Mucosa of rectum (tissue), 2 donors: ENCODE measurements around the gene CRYBB2.
"Not testable (repeated sequence)": the region's sequence is repeated elsewhere in the genome, so short reads cannot be mapped to it uniquely, and the experiment has no call there.

Experiments
- H3K27ac ChIP-seq, 2 donors: one replicate each; pipeline ENCODE4 v1.7.0; 2013; ENCODE audit warnings: inconsistent platforms in 2 of 2, low read depth in 2 of 2, low read length in 2 of 2
- H3K27me3 ChIP-seq, 2 donors: one replicate each; pipeline ENCODE4 v1.7.0; 2013; ENCODE audit warnings: low read length in 2 of 2; ENCODE audit not compliant: control insufficient read depth in 2 of 2, insufficient read depth in 2 of 2
- H3K36me3 ChIP-seq, 2 donors: one replicate each; pipeline ENCODE4 v1.7.0; 2013; ENCODE audit warnings: low read length in 2 of 2; ENCODE audit not compliant: control insufficient read depth in 2 of 2, insufficient read depth in 2 of 2
- H3K4me1 ChIP-seq, 2 donors: one replicate each; pipeline ENCODE4 v1.7.0; 2013; ENCODE audit warnings: low read length in 2 of 2, mild to moderate bottlenecking in 1 of 2; ENCODE audit not compliant: control insufficient read depth in 2 of 2, insufficient read depth in 2 of 2
- H3K4me3 ChIP-seq, 2 donors: one replicate each; pipeline ENCODE4 v1.7.0; 2013; ENCODE audit warnings: low read length in 2 of 2
- H3K9ac ChIP-seq, 2 donors: one replicate each; pipeline ENCODE4 v1.7.0; 2013; ENCODE audit warnings: low read length in 2 of 2, low read depth in 1 of 2, mild to moderate bottlenecking in 1 of 2
- H3K9me3 ChIP-seq, 2 donors: one replicate each; pipeline ENCODE4 v1.7.0; 2013; ENCODE audit warnings: low read length in 2 of 2; ENCODE audit not compliant: control insufficient read depth in 2 of 2
- donor health status: healthy.
- donor health status: Normal muscosa, but diverticular disease.

The CRYBB2 gene

GRCh38 chr22:25273928-25274327 is 54.5 kb downstream of the CRYBB2 start:
- not testable (repeated sequence) for H3K36me3 ChIP-seq, H3K27ac ChIP-seq, H3K9me3 ChIP-seq, H3K4me3 ChIP-seq, H3K27me3 ChIP-seq, H3K9ac ChIP-seq, H3K4me1 ChIP-seq

- not testable (repeated sequence) for H3K9ac ChIP-seq, H3K36me3 ChIP-seq, H3K4me1 ChIP-seq, H3K4me3 ChIP-seq, H3K9me3 ChIP-seq, H3K27ac ChIP-seq
- H3K27me3 ChIP-seq: peaks cover 14 to 19% of the 10 kb centered on the region in 2 donors
Observed at GRCh38 chr22:25280118-25280517, 60.7 kb downstream of the CRYBB2 start.
